Peyer's patch (tissue), 4 donors: Measurements from ENCODE around the gene COPG2. TPM values are rescaled to one million over a fixed set of nuclear protein-coding genes. Genes with fewer than 3 reads are reported as not detected.
"Not testable (repeated sequence)": the region's sequence is repeated elsewhere in the genome, so short reads cannot be mapped to it uniquely, and the experiment has no call there.

Experiments
- DNase-seq, 3 donors: peaks; one replicate each; pipeline ENCODE4 v3.0.0-alpha.2; 2017 to 2019
- H3K27ac ChIP-seq, 4 donors: fragments of 200-600 bp; sonication (generic); one replicate each; pipeline ENCODE4 v1.5.1; 2016 to 2019
- H3K27me3 ChIP-seq, 2 donors: fragments of 200-600 bp; sonication (generic); one replicate each; pipeline ENCODE4 v1.5.1; 2019
- H3K36me3 ChIP-seq, 3 donors: fragments of 200-600 bp; sonication (generic); one replicate each; pipeline ENCODE4 v1.5.1; 2016 to 2019
- H3K4me1 ChIP-seq, 4 donors: fragments of 200-600 bp; sonication (generic); one replicate each; pipeline ENCODE4 v1.5.1; 2016 to 2019
- H3K4me3 ChIP-seq, 4 donors: fragments of 200-600 bp; sonication (generic); 1 replicate in 3 of 4; 2 replicates in 1 of 4; pipeline ENCODE4 v1.5.1; 2016 to 2019; ENCODE audit warnings: mild to moderate bottlenecking in 1 of 4
- H3K9me3 ChIP-seq, 4 donors: fragments of 200-600 bp; sonication (generic); one replicate each; pipeline ENCODE4 v1.5.1; 2016 to 2019; ENCODE audit warnings: mild to moderate bottlenecking in 1 of 4
- POLR2A ChIP-seq, 2 donors: fragments of 450-650 bp; IDR thresholded peaks; one replicate each; pipeline ENCODE4 v1.5.1; 2017; ENCODE audit warnings: antibody characterized with exemption in 2 of 2, mild to moderate bottlenecking in 2 of 2, moderate library complexity in 2 of 2
- total RNA-seq, 4 donors: library from RNA; depleted of rRNA; stranded (reverse); fragments of >200 nt; gene quantifications; one replicate each; pipeline ENCODE4 v1.1.0, GENCODE V29; 2016
- TF ChIP-seq, protein P1 (sequence below), 6 experiments: fragments of 450-650 bp in 4 of 6; fragments of 200-600 bp in 2 of 6; sonication (generic) in 1 of 6; IDR thresholded peaks; one replicate each; pipeline ENCODE4 v1.5.1; 2017 to 2019; ENCODE audit warnings: antibody characterized with exemption in 6 of 6, mild to moderate bottlenecking in 3 of 6, moderate library complexity in 1 of 6

Gene COPG2
- total RNA-seq, 4 donors from 2014 or later = 5.3 to 14.9 (median 12.0) TPM

DNA sequence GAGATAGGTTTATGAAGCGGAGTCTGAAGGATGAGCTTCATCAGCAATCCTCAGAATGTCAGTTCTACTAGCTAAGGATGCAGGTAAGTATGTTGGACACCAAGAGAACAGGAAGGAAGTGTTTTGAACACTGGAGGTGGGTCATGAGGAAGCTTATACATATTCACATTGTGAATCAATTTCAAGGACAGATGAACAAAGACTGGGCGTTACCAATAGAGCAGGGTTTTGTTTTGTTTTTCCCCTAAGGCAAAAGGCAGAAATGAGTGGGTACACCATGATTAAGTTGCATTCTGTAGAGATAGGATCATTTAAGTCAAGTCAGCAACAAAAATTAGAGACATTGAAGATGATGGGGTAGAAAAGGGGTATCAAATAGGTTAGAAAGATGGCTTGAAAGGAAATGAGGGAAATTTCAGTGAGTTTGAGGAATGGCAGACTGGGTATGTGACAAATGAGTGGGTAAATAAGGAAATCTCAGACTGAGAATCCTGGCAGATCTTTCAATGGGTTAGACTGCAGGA lies 125.0 kb downstream of the COPG2 start:
- Histone ChIP-seq H3K4me1 (no peaks in the 10 kb centered on the region), H3K27me3 (no peaks in the 10 kb centered on the region), H3K4me3 (no peak overlapping the region), H3K9me3 (no peaks in the 10 kb centered on the region), H3K36me3 (peaks cover 0 to 10% (median 0%) of the 10 kb centered on the region in 3 donors), H3K27ac (no peak overlapping the region)
- DNase-seq = no peak
- TF ChIP-seq POLR2A (IDR thresholded peaks at IDR 0.05) = no peak
- TF ChIP-seq, protein P1, sequence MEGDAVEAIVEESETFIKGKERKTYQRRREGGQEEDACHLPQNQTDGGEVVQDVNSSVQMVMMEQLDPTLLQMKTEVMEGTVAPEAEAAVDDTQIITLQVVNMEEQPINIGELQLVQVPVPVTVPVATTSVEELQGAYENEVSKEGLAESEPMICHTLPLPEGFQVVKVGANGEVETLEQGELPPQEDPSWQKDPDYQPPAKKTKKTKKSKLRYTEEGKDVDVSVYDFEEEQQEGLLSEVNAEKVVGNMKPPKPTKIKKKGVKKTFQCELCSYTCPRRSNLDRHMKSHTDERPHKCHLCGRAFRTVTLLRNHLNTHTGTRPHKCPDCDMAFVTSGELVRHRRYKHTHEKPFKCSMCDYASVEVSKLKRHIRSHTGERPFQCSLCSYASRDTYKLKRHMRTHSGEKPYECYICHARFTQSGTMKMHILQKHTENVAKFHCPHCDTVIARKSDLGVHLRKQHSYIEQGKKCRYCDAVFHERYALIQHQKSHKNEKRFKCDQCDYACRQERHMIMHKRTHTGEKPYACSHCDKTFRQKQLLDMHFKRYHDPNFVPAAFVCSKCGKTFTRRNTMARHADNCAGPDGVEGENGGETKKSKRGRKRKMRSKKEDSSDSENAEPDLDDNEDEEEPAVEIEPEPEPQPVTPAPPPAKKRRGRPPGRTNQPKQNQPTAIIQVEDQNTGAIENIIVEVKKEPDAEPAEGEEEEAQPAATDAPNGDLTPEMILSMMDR (IDR thresholded peaks at IDR 0.05) = no peak

GRCh38 chr7:130542297-130542696 lies 126.3 kb downstream of the COPG2 start:
- H3K4me3 ChIP-seq, H3K27me3 ChIP-seq, H3K27ac ChIP-seq, H3K36me3 ChIP-seq, DNase-seq, H3K9me3 ChIP-seq, H3K4me1 ChIP-seq: not testable (repeated sequence)

DNA sequence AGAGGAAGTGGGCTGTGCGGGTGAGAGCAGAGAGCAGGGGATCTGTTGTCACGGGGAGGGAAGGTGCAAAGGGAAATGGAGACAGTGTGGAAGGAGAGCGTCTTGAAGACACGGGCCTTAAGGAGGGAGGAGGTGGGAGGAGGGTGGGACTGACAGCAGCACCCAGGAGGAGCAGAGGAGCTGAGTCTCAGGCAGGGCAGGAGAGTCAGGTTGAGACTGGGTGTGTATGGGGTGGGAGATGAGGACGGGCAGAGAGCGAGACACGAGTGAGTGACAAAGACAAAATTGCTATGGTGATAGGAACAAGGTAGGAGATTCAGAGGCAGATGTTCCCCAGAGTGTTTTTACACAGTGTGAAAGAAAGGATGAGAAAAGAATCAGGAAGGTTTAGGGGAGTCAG lies 127.3 kb downstream of the COPG2 start:
- H3K36me3 ChIP-seq, H3K4me1 ChIP-seq, H3K9me3 ChIP-seq, H3K27ac ChIP-seq, H3K27me3 ChIP-seq, DNase-seq, H3K4me3 ChIP-seq: not testable (repeated sequence)

GRCh38 chr7:130537894-130538293 lies 130.7 kb downstream of the COPG2 start:
- H3K4me3 ChIP-seq, H3K9me3 ChIP-seq, H3K27me3 ChIP-seq, H3K4me1 ChIP-seq, H3K36me3 ChIP-seq, H3K27ac ChIP-seq, DNase-seq: not testable (repeated sequence)

DNA sequence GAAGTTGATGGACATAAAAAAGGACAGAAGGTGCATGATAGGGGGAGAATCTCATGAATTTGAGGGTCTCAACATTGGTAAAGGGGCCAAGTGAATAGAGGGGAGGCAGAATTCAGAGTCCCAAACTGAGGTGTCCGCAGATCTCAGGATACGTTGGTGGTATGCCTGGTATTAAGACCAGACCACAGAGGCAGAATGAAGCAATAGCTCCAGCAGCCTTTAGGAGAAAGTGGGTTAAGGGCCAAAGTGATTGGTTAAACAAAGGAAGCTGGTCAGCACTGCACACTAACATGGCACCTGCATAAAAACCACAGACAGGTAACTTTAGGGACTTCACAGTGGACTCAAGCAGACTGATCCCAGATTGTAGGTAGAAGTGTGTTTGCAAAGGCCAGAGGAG lies 139.1 kb downstream of the COPG2 start:
- Histone ChIP-seq H3K27ac (no peak overlapping the region), H3K27me3 (no peaks in the 10 kb centered on the region), H3K4me1 (no peaks in the 10 kb centered on the region), H3K4me3 (no peak overlapping the region), H3K36me3 (no peaks in the 10 kb centered on the region), H3K9me3 (no peaks in the 10 kb centered on the region)
- no peak for DNase-seq
- TF ChIP-seq, protein P1 (IDR thresholded peaks at IDR 0.05) = no peak
- TF ChIP-seq POLR2A (IDR thresholded peaks at IDR 0.05) = no peak

- H3K27ac ChIP-seq, H3K4me1 ChIP-seq, H3K36me3 ChIP-seq, H3K9me3 ChIP-seq, DNase-seq, H3K4me3 ChIP-seq, H3K27me3 ChIP-seq: not testable (repeated sequence)
Measured at GRCh38 chr7:130527752-130528355, 140.7 kb downstream of the COPG2 start.

GRCh38 chr7:130524628-130525027 lies 143.9 kb downstream of the COPG2 start:
- Histone ChIP-seq H3K27me3 (no peaks in the 10 kb centered on the region), H3K4me3 (no peak overlapping the region), H3K4me1 (no peaks in the 10 kb centered on the region), H3K27ac (no peak overlapping the region), H3K36me3 (no peaks in the 10 kb centered on the region), H3K9me3 (no peaks in the 10 kb centered on the region)
- no peak for DNase-seq
- TF ChIP-seq, protein P1 (IDR thresholded peaks at IDR 0.05) = no peak
- TF ChIP-seq POLR2A (IDR thresholded peaks at IDR 0.05) = no peak

- not testable (repeated sequence) for DNase-seq, H3K4me3 ChIP-seq, H3K27ac ChIP-seq, H3K9me3 ChIP-seq, H3K4me1 ChIP-seq, H3K27me3 ChIP-seq, H3K36me3 ChIP-seq
Measured at GRCh38 chr7:130523519-130524125, 144.9 kb downstream of the COPG2 start.
